HUES48 (cell line): ENCODE measurements around the gene RNF144A.

Experiments
- H3K27ac ChIP-seq: one replicate; pipeline ENCODE4 v1.7.0; 2013; ENCODE audit warnings: low read depth, low read length, inconsistent platforms
- H3K27me3 ChIP-seq: 2 replicates; pipeline ENCODE4 v1.6.1; 2013; ENCODE audit warnings: mild to moderate bottlenecking, low read length; ENCODE audit not compliant: control insufficient read depth, insufficient read depth
- H3K36me3 ChIP-seq: 2 replicates; pipeline ENCODE4 v1.6.1; 2013; ENCODE audit warnings: low read length; ENCODE audit not compliant: control insufficient read depth, insufficient read depth
- H3K4me1 ChIP-seq: 2 replicates; pipeline ENCODE4 v1.6.1; 2013; ENCODE audit warnings: mild to moderate bottlenecking, low read length; ENCODE audit not compliant: control insufficient read depth, insufficient read depth
- H3K4me3 ChIP-seq: 2 replicates; pipeline ENCODE4 v1.5.1; 2013; ENCODE audit warnings: mild to moderate bottlenecking, low read depth, low read length
- H3K9ac ChIP-seq: 2 replicates; pipeline ENCODE4 v1.6.1; 2013; ENCODE audit warnings: mild to moderate bottlenecking, low read depth, low read length, moderate library complexity
- H3K9me3 ChIP-seq: 2 replicates; pipeline ENCODE4 v1.6.1; 2013; ENCODE audit warnings: low read length; ENCODE audit not compliant: control insufficient read depth, insufficient read depth

RNF144A gene, protein sequence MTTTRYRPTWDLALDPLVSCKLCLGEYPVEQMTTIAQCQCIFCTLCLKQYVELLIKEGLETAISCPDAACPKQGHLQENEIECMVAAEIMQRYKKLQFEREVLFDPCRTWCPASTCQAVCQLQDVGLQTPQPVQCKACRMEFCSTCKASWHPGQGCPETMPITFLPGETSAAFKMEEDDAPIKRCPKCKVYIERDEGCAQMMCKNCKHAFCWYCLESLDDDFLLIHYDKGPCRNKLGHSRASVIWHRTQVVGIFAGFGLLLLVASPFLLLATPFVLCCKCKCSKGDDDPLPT

DNA sequence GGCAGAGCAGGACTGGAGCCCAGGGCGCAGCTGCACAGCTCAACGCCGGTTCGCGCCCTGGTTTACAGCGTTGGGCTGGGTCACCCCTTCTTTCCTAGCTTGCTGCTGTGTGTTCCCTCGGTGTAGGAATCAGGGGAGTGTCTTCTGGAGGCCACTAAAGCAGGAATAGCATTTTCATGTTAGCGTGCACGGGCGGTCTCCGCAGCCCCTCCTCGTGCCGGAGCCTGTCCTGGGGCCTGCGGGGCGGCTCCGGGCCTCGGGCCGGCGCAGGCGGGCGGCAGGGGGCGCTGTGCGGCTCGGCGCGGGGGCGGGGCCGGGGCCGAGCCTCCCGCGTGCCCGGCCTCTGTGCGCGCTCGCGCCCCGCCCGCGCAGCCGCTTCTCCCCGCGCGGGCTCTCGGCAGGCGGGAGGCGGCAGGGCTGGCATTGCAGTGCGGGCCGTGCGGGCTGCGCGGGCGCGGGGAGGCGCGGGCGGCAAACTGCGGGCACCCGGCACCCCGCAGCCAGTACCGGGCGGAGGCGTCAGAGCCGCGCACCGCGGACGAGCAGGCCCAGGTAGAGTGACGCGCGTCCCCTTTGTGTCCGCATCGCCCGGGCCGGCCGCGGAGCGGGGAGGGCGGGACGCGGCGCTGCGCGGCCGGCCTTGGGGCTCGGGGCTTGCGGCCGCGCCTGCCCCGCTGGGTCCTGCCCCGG lies at the start of gene RNF144A:
Gene RNF144A, plus strand, starts transcription at position 342 of the 690 bp plus-strand sequence. CDS start 79,515 bp downstream, outside the sequence.
- no peaks in the 10 kb centered on the region for H3K36me3 ChIP-seq
- no peak within 1 kb of the TSS for H3K27ac ChIP-seq
- peaks cover 14% of the 10 kb centered on the region for H3K27me3 ChIP-seq
- H3K9ac ChIP-seq = peak within 1 kb of the TSS; percentile 55; the same call in 1 of the 2 replicates
- peak within 1 kb of the TSS; percentile 67 for H3K4me3 ChIP-seq
- H3K4me1 ChIP-seq = peaks cover 12% of the 10 kb centered on the region
- H3K9me3 ChIP-seq = no peaks in the 10 kb centered on the region

DNA sequence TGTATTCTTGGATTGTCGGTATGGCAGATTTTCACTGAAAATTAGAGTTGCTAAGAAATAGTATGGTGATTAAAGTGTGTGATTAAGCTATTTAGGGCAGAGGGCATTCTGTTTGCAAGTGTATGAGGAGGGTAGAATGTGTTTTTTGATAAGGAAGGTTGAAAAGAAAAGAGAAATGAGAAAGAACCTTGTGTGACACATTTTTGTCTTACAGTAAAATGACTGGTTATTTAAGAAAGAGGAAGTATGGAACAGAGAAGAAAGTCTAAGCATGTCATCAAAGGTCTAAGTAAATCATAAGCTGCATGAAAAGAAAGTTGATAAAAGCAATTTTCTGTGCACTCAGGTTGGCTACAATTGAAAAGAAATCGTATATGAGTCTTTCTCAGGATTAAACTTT lies 44.8 kb upstream of the RNF144A start:
- no peak overlapping the region for H3K27ac ChIP-seq
- H3K9ac ChIP-seq = no peak overlapping the region
- H3K9me3 ChIP-seq = peaks cover 4% of the 10 kb centered on the region
- peaks cover 3% of the 10 kb centered on the region; the same call in 1 of the 2 replicates for H3K27me3 ChIP-seq
- no peak overlapping the region for H3K4me3 ChIP-seq
- H3K4me1 ChIP-seq = no peaks in the 10 kb centered on the region
- no peaks in the 10 kb centered on the region for H3K36me3 ChIP-seq

DNA sequence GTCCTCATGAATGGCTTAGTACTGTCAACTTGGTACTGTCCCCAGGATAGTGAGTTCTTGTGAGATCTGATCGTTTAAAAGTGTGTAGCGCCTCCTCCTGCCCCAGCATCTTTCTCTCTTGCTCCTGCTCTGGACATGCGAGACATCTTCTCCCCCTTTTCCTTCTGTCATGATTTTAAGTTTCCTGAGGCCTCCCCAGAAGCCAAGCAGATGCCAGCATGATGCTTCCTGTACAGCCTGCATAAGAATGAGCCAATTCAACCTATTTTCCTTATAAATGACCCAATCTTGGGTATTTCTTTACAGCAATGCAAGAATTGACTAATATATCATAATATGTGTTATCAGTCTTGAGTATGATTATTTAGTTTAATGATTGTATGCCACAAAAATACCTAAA lies 43.2 kb upstream of the RNF144A start:
- Histone ChIP-seq H3K27me3 (no peaks in the 10 kb centered on the region), H3K36me3 (no peaks in the 10 kb centered on the region), H3K9ac (no peak overlapping the region), H3K4me1 (no peaks in the 10 kb centered on the region), H3K4me3 (no peak overlapping the region), H3K9me3 (peaks cover 7% of the 10 kb centered on the region), H3K27ac (no peak overlapping the region)

DNA sequence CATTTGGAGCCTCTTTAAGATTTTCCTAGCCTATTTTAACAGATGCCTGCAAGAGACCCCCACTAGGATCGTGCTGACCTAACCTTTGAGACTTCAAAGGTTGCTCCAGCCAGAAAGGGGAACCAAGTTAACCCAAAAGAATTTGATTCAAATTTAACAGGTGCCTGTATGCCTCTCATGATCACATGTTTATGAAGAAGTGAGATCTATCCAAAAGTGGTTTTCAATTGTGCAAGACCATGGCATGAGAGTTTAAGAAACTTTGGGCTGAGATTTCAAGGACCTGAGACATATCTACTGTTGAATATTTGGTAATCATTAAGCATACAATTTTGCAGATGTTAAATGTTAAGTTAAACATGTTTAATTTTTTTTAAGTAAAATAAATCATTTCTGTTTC lies 40.9 kb upstream of the RNF144A start:
- H3K9ac ChIP-seq = no peak overlapping the region
- peaks cover 13% of the 10 kb centered on the region for H3K9me3 ChIP-seq
- no peaks in the 10 kb centered on the region for H3K4me1 ChIP-seq
- H3K27ac ChIP-seq = no peak overlapping the region
- H3K27me3 ChIP-seq = no peaks in the 10 kb centered on the region
- no peak overlapping the region for H3K4me3 ChIP-seq
- H3K36me3 ChIP-seq = no peaks in the 10 kb centered on the region

DNA sequence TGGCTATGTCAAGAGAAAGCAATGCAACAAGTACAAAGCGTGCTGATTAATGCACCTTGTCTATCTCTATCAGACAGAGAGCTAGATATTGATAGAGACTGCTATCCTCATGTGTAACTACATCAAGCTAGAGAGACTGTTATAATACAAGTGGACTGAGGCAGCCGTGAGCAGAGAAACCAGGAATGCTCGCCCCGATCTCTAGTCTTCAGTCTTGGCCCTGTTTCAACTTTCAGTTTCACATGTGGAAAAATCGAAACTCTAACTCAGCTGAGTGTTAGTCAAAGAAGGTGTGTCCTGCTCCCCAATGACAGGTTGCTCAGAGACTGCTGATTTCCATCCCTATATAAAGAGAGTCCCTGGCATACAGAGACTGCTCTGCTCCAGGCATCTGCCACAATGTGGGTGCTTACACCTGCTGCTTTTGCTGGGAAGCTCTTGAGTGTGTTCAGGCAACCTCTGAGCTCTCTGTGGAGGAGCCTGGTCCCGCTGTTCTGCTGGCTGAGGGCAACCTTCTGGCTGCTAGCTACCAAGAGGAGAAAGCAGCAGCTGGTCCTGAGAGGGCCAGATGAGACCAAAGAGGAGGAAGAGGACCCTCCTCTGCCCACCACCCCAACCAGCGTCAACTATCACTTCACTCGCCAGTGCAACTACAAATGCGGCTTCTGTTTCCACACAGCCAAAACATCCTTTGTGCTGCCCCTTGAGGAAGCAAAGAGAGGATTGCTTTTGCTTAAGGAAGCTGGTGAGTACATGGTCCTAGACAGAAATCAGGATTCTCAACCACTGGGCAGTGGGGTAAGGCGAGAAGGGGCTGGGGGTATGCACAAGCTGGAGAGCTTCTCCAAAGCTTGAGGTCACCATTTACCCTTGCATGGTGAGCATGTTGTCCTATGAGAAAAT lies 39.6 kb upstream of the RNF144A start, which contains the start of gene RSAD2:
Gene RSAD2, plus strand, starts transcription at position 376 of the 903 bp plus-strand sequence. Its CDS starts 24 bp downstream, at position 400.
- H3K4me1 ChIP-seq = no peaks in the 10 kb centered on the region
- H3K4me3 ChIP-seq = no peak within 1 kb of the TSS
- peaks cover 19% of the 10 kb centered on the region for H3K9me3 ChIP-seq
- H3K9ac ChIP-seq = no peak within 1 kb of the TSS
- no peak within 1 kb of the TSS for H3K27ac ChIP-seq
- H3K27me3 ChIP-seq = no peaks in the 10 kb centered on the region
- no peaks in the 10 kb centered on the region for H3K36me3 ChIP-seq

DNA sequence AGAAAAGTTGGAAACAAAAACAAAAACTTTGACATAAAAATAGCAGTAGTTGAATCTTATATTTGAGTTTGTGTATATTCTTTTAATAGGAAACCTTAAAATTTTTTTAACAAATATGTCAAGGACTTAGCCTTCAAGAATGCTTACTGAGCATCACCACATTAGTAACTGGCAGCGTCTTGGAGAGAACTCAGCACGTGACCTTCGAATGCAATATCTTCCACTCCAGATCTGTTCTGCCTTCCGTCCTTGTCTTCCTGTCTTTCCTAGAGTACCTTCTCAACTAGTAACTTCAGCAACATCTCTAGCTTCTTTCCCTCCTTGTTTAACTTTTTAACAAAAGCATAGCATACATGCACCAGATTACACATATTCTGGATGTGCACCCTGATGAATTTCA lies 38.7 kb upstream of the RNF144A start:
- H3K36me3 ChIP-seq = no peaks in the 10 kb centered on the region
- H3K9me3 ChIP-seq = peaks cover 19% of the 10 kb centered on the region
- H3K9ac ChIP-seq = no peak overlapping the region
- H3K4me1 ChIP-seq = no peaks in the 10 kb centered on the region
- H3K27me3 ChIP-seq = no peaks in the 10 kb centered on the region
- no peak overlapping the region for H3K4me3 ChIP-seq
- H3K27ac ChIP-seq = no peak overlapping the region

DNA sequence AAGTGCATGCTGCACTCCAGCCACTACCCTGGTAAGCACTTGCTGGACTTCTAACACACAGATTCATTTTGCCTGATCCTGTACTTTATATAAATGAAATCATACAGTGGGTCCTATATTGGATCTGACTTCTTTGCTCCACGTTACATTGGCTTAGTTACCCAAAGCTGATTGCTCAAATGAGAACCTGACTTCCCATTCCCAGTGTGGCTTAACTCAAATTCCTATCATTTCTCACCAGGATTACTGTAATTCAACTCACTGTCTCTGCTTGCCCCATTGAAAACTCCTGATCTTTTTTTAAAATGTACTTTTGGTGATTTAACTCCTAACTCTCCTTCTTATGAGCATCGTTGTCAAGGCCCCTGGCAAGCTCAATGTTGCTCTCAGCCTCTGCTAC lies 38.2 kb upstream of the RNF144A start:
- H3K9ac ChIP-seq = no peak overlapping the region
- no peaks in the 10 kb centered on the region for H3K36me3 ChIP-seq
- no peaks in the 10 kb centered on the region for H3K4me1 ChIP-seq
- peaks cover 16% of the 10 kb centered on the region for H3K9me3 ChIP-seq
- H3K4me3 ChIP-seq = no peak overlapping the region
- no peak overlapping the region for H3K27ac ChIP-seq
- H3K27me3 ChIP-seq = no peaks in the 10 kb centered on the region

DNA sequence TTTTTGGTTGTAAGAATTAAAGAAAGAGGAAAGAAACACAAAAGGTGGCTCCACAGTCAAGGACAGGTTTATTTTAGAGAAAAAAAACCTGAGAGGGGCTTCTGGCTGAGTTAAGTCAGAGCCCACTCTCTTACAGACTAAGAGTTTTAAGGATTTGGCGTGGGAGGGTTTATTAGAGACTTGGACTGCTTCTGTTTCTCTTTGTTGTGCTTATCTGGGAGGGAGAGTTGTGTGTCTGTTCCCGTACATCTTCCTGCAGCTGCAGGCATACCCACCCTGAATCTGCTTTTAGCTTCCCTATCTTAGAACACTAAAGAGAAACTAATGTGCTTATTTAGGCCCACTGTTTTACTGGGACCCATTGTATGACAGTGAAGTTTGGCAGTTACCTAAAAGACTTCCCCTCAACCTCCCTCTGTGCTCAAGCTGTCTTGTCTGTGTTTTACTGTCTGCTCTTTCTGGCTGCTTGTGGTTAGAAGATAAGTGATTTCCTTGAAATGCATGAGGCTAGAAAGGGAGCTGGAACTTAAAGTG lies 36.9 kb upstream of the RNF144A start:
- H3K9me3 ChIP-seq = peaks cover 14% of the 10 kb centered on the region; the same call in 1 of the 2 replicates
- H3K27ac ChIP-seq = no peak overlapping the region
- no peak overlapping the region for H3K4me3 ChIP-seq
- no peak overlapping the region for H3K9ac ChIP-seq
- no peaks in the 10 kb centered on the region for H3K36me3 ChIP-seq
- H3K27me3 ChIP-seq = no peaks in the 10 kb centered on the region
- H3K4me1 ChIP-seq = no peaks in the 10 kb centered on the region

DNA sequence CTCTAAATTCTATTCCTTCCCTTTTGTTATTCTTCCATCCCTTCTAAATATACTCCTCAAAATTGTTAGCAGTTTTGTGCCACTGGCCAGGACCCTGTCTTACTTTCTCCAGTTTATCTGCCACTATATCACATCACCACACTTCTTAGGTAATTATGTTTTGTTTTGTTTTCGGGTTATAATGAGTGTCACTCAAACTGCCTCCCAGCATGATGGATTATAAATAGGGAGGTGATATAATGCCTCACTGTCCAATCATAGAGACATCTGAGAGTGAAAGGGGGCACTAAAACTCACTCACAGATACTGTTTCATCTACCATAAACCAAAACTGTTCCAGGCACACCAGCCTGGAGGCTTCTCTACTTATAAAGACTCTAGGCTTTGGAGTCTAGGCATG lies 36.2 kb upstream of the RNF144A start:
- no peaks in the 10 kb centered on the region for H3K36me3 ChIP-seq
- H3K9me3 ChIP-seq = peaks cover 14% of the 10 kb centered on the region; the same call in 1 of the 2 replicates
- H3K9ac ChIP-seq = no peak overlapping the region
- no peak overlapping the region for H3K4me3 ChIP-seq
- no peaks in the 10 kb centered on the region for H3K27me3 ChIP-seq
- no peaks in the 10 kb centered on the region for H3K4me1 ChIP-seq
- no peak overlapping the region for H3K27ac ChIP-seq

DNA sequence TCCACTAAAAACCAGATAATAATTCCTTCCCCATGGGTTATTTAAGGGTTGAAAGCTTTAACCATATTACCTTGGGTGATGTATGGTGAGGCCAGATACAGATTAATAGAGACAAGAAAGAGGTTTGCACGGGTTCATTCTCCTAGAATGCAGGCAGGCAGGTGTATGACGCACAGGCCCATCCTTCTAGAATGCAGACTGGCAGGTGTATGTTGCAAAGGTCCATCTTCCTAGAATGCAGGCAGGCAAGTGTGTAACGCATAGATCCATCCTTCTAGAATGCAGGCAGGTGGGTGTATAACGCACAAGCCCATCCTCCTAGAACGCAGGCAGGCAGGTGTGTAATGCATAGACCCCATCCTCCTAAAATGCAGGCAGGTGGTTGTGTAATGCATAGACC lies 35.7 kb upstream of the RNF144A start:
- Histone ChIP-seq H3K4me3 (no peak overlapping the region), H3K36me3 (no peaks in the 10 kb centered on the region), H3K4me1 (no peaks in the 10 kb centered on the region), H3K9ac (no peak overlapping the region), H3K27me3 (no peaks in the 10 kb centered on the region), H3K27ac (no peak overlapping the region), H3K9me3 (peaks cover 14% of the 10 kb centered on the region; the same call in 1 of the 2 replicates)
